IPS-18c (cell line): Measurements from ENCODE around the gene C5orf63.

ENCODE experiments used
- H3K4me3 ChIP-seq: 2 replicates; pipeline ENCODE4 v1.7.0; 2013; ENCODE audit warnings: low read depth, mild to moderate bottlenecking, low read length, moderate library complexity; ENCODE audit not compliant: insufficient read depth
- H3K9me3 ChIP-seq: one replicate; pipeline ENCODE4 v1.6.1; 2013; ENCODE audit warnings: mild to moderate bottlenecking, low read length, moderate library complexity; ENCODE audit not compliant: control insufficient read depth, insufficient read depth

The C5orf63 gene

GRCh38 chr5:127001621-127002296 lies 71.5 kb downstream of the C5orf63 start:
- Histone ChIP-seq H3K4me3 (no peak overlapping the region), H3K9me3 (no peaks in the 10 kb centered on the region)
